ENCODE results near the gene CARD11. TPM values are rescaled to one million over a fixed set of nuclear protein-coding genes. Genes with fewer than 3 reads are reported as not detected.
A peak's percentile ranks its signal among the peaks of the same experiment; 100 is the strongest.

CARD11 gene
- polyA plus RNA-seq, 1 donor, result 4.8 TPM

DNA sequence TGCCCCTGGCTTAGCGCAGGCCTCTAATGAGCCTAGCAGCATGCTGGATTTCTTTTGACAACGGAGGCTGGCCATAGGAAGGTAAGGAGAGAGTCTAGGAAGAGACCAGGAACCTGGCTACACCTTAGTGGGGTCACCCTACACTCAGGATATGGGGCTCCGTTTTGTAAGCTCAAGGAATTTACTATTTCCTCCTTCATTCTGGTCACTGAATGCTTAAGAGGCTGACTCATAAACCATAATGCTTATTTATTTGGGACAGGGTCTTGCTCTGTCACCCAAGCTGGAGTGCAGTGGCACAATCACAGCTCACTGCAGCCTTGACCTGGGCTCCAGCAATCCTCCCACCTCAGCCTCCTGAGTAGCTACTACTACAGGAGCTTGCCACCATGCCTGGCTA is 38.4 kb downstream of the CARD11 start:
- WGBS (ENCODE audit: insufficient coverage, low lambda C conversion rate), result no CpG with 5 or more reads among the region's 3 CpGs

DNA sequence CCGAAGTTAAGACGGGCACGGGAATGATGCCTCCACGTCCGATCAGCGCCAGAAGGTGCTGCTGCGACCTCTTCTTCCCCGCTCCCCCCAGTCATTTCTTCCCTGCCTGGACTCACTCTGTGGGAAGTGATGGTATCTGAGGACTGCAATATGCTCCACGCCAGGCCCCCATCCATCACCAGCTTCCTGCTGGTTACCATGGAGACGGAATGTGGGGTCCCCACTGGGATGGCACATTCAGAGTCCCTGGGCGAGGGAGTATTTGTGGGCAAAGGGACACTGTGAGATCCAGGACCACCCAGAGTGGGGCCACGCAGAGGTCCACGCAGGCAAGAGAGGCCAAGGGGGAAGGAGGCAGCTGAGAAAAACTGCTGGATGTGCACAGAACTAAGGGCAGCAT is 39.7 kb downstream of the CARD11 start:
- no peak for DNase-seq
- no peaks in the 10 kb centered on the region for H3K36me3 ChIP-seq (ENCODE audit: control insufficient read depth, insufficient read depth, low read length)
- H3K4me1 ChIP-seq (ENCODE audit: control insufficient read depth, insufficient read depth, low read length), result peaks cover 6% of the 10 kb centered on the region
- H3K27me3 ChIP-seq (ENCODE audit: control insufficient read depth, insufficient read depth, low read length), result no peaks in the 10 kb centered on the region
- no CpG with 5 or more reads among the region's 13 CpGs for WGBS (ENCODE audit: insufficient coverage, low lambda C conversion rate)
- H3K9me3 ChIP-seq (ENCODE audit: control insufficient read depth, low read depth, low read length), result no peaks in the 10 kb centered on the region
- no peak overlapping the region for H3K4me3 ChIP-seq (ENCODE audit: low read length)
- H3K27ac ChIP-seq (ENCODE audit: low read length), result no peak overlapping the region

More for the DNA sequence above, 38.4 kb downstream of the CARD11 start:
- H3K27me3 ChIP-seq (ENCODE audit: control insufficient read depth, insufficient read depth, low read length), result no peaks in the 10 kb centered on the region
- no peaks in the 10 kb centered on the region for H3K4me1 ChIP-seq (ENCODE audit: control insufficient read depth, insufficient read depth, low read length)
- H3K36me3 ChIP-seq (ENCODE audit: control insufficient read depth, insufficient read depth, low read length), result no peaks in the 10 kb centered on the region
- no peak overlapping the region for H3K4me3 ChIP-seq (ENCODE audit: low read length)
- H3K9me3 ChIP-seq (ENCODE audit: control insufficient read depth, low read depth, low read length), result no peaks in the 10 kb centered on the region
- no peak overlapping the region for H3K27ac ChIP-seq (ENCODE audit: low read length)
- DNase-seq, result no peak

DNA sequence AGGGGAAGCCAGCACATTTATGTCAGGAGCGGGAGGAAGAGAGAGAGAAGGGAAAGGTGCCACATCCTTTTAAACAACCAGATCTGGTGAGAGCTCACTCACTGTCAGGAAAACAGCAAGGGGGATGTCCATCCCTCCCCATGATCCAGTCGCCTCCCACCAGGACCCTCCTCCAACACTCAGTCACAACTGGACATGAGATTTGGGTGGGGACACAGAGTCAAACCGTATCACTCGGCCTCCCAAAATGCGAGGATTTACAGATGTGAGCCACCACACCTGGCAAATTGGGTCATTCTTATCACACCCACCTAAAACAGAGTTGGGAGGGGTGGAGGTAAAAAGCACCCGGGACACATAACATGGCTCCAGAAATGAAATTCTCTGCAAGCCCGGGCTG is 41.0 kb downstream of the CARD11 start:
- no peak overlapping the region for H3K27ac ChIP-seq (ENCODE audit: low read length)
- no CpG with 5 or more reads among the region's 7 CpGs for WGBS (ENCODE audit: insufficient coverage, low lambda C conversion rate)
- no peak for DNase-seq

DNA sequence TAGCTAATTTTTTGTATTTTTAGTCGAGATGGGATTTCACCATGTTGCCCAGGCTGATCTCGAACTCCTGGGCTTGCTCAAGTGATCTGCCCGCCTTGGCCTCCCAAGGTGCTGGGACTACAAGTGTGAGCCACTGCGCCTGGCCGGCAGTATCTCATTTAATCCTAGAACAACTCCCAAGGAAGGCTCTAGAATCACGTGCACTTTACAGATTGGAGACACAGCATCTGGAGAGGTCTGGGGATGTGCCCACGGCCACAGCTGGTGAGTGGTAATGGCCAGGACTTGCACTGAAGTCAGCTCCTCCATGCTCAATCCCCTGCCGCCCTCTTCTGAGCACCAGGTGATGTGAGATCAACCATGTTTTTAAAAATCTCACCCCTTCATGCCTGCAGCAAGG is 43.1 kb downstream of the CARD11 start:
- 90% methylated on average over 2 of the region's 8 CpGs for WGBS (ENCODE audit: insufficient coverage, low lambda C conversion rate)

More for the DNA sequence above, 41.0 kb downstream of the CARD11 start:
- Histone ChIP-seq H3K9me3 (ENCODE audit: control insufficient read depth, low read depth, low read length) (no peaks in the 10 kb centered on the region), H3K36me3 (ENCODE audit: control insufficient read depth, insufficient read depth, low read length) (no peaks in the 10 kb centered on the region), H3K4me1 (ENCODE audit: control insufficient read depth, insufficient read depth, low read length) (peaks cover 9% of the 10 kb centered on the region), H3K27me3 (ENCODE audit: control insufficient read depth, insufficient read depth, low read length) (no peaks in the 10 kb centered on the region), H3K4me3 (ENCODE audit: low read length) (no peak overlapping the region)

DNA sequence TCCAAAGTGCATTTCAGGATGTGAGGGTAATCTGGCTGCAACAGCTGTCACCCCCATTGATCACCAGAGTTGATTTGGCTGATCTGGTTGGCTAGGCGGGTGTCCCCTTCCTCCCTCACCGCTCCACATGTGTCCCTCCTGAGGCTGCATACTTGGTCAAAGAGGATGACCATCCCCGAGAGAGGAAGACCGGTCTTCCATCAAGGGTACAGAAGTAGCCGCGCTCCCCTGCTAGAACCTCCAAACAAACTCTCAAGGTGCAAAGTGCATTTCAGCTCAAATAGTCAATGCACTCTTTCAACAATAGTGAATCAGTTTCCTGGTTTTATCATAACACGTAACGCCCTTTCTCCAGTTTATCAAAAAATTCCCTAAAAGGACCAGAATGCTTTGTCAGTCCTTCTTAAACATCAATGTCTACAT is 44.6 kb downstream of the CARD11 start:
- DNase-seq, result peak in 1 of 2 donors; percentile 63
- H3K9me3 ChIP-seq (ENCODE audit: control insufficient read depth, low read depth, low read length), result no peaks in the 10 kb centered on the region
- WGBS (ENCODE audit: insufficient coverage, low lambda C conversion rate), result no CpG with 5 or more reads among the region's 8 CpGs
- H3K36me3 ChIP-seq (ENCODE audit: control insufficient read depth, insufficient read depth, low read length), result no peaks in the 10 kb centered on the region
- H3K27me3 ChIP-seq (ENCODE audit: control insufficient read depth, insufficient read depth, low read length), result no peaks in the 10 kb centered on the region
- peaks cover 9% of the 10 kb centered on the region for H3K4me1 ChIP-seq (ENCODE audit: control insufficient read depth, insufficient read depth, low read length)
- no peak overlapping the region for H3K4me3 ChIP-seq (ENCODE audit: low read length)
- H3K27ac ChIP-seq (ENCODE audit: low read length), result no peak overlapping the region

More for the DNA sequence above, 43.1 kb downstream of the CARD11 start:
- Histone ChIP-seq H3K4me3 (ENCODE audit: low read length) (no peak overlapping the region), H3K27ac (ENCODE audit: low read length) (no peak overlapping the region), H3K27me3 (ENCODE audit: control insufficient read depth, insufficient read depth, low read length) (no peaks in the 10 kb centered on the region), H3K9me3 (ENCODE audit: control insufficient read depth, low read depth, low read length) (no peaks in the 10 kb centered on the region), H3K4me1 (ENCODE audit: control insufficient read depth, insufficient read depth, low read length) (peaks cover 9% of the 10 kb centered on the region), H3K36me3 (ENCODE audit: control insufficient read depth, insufficient read depth, low read length) (no peaks in the 10 kb centered on the region)
- no peak for DNase-seq

DNA sequence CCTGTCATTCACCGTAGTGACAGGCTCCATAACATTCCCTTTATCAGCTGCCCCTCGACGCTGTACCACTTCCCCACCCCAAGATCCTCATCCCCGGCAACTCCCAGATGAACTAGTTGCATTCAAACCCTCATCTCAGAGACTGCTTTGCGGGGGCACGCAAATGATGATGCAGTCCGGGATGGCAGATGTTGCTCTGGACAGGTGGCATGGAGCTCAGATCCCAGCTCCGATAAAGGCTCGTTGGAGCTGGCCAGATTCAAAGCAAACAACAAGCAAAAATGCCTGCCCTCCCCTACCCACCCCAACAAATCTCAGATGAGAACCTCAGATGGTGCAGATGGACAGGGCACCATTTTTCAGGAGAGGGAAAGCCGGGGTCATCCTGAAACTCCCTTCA is 46.7 kb downstream of the CARD11 start:
- 90% methylated on average over 2 of the region's 10 CpGs for WGBS (ENCODE audit: insufficient coverage, low lambda C conversion rate)
- no peak overlapping the region for H3K4me3 ChIP-seq (ENCODE audit: low read length)
- no peaks in the 10 kb centered on the region for H3K36me3 ChIP-seq (ENCODE audit: control insufficient read depth, insufficient read depth, low read length)
- no peak overlapping the region for H3K27ac ChIP-seq (ENCODE audit: low read length)
- no peak for DNase-seq
- no peaks in the 10 kb centered on the region for H3K27me3 ChIP-seq (ENCODE audit: control insufficient read depth, insufficient read depth, low read length)
- H3K9me3 ChIP-seq (ENCODE audit: control insufficient read depth, low read depth, low read length), result no peaks in the 10 kb centered on the region
- peaks cover 9% of the 10 kb centered on the region for H3K4me1 ChIP-seq (ENCODE audit: control insufficient read depth, insufficient read depth, low read length)

DNA sequence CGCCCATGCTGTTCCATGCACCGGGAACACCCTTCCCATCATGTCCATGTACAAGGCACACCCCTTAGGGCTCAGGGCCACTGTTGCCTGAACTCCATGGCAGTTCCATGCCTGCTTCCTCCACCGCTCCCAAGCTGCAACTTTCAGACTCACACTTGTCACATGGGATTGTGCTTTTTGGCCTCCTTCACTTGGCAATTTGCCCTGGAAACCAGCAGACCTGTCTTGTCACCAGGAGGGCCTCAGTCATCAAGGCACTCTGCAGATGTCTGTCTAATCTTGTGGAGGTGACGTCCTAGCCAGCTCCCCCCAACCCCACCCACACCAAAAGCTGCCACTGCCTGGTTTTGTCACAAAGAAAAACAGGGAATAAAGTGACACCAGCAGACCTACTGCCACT is 47.5 kb downstream of the CARD11 start:
- no CpG with 5 or more reads among the region's 4 CpGs for WGBS (ENCODE audit: insufficient coverage, low lambda C conversion rate)
- Histone ChIP-seq H3K36me3 (ENCODE audit: control insufficient read depth, insufficient read depth, low read length) (no peaks in the 10 kb centered on the region), H3K4me3 (ENCODE audit: low read length) (no peak overlapping the region), H3K27ac (ENCODE audit: low read length) (no peak overlapping the region), H3K27me3 (ENCODE audit: control insufficient read depth, insufficient read depth, low read length) (no peaks in the 10 kb centered on the region), H3K9me3 (ENCODE audit: control insufficient read depth, low read depth, low read length) (peaks cover 3% of the 10 kb centered on the region), H3K4me1 (ENCODE audit: control insufficient read depth, insufficient read depth, low read length) (peaks cover 9% of the 10 kb centered on the region)
- peak in 1 of 2 donors; percentile 63 for DNase-seq

DNA sequence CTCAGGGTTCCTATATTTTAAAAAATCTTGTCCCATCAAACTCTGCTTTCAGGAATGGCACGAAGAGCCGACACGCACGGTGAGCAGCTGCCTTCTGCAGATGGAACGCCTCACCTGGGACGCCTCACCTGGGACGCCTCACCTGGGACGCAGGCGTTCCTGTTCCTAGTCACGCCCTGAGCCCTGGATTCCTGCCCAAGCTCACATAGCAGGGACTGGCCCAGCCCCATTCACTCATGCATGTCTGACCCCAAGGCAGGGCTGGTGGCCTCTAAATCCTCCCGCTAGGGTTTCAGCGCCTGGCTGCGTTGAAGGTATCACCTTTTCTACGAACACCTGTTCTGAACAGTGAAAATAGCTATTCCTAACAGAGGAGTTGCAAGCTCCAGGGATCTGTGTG is 49.8 kb downstream of the CARD11 start:
- WGBS (ENCODE audit: insufficient coverage, low lambda C conversion rate), result no CpG with 5 or more reads among the region's 14 CpGs
- Histone ChIP-seq H3K4me1 (ENCODE audit: control insufficient read depth, insufficient read depth, low read length) (peaks cover 2% of the 10 kb centered on the region), H3K4me3 (ENCODE audit: low read length) (no peak overlapping the region), H3K9me3 (ENCODE audit: control insufficient read depth, low read depth, low read length) (peaks cover 3% of the 10 kb centered on the region), H3K36me3 (ENCODE audit: control insufficient read depth, insufficient read depth, low read length) (no peaks in the 10 kb centered on the region), H3K27ac (ENCODE audit: low read length) (no peak overlapping the region), H3K27me3 (ENCODE audit: control insufficient read depth, insufficient read depth, low read length) (no peaks in the 10 kb centered on the region)
- no peak for DNase-seq

DNA sequence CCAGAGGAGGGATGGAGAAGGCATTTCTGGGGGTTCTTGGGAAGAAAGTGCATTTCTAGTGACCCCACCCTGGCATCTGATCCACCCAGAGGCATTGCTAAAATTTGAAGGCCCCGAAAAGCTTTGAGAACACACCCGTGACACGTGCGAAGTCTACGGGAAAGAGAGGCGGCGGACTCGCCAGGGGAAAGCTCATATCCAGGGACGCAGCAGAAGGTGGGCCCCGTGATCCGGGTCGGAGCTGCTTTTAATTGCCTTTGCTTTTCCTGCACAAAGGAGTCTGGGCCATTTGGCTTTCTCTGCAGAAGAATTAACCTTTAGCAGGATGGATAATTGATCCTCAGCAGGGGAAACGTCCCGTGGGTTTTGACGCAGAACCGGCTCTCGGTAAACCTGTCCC is 50.3 kb downstream of the CARD11 start:
- H3K36me3 ChIP-seq (ENCODE audit: control insufficient read depth, insufficient read depth, low read length), result no peaks in the 10 kb centered on the region
- WGBS (ENCODE audit: insufficient coverage, low lambda C conversion rate), result no CpG with 5 or more reads among the region's 17 CpGs
- no peak overlapping the region for H3K4me3 ChIP-seq (ENCODE audit: low read length)
- no peak overlapping the region for H3K27ac ChIP-seq (ENCODE audit: low read length)
- no peaks in the 10 kb centered on the region for H3K4me1 ChIP-seq (ENCODE audit: control insufficient read depth, insufficient read depth, low read length)
- DNase-seq, result no peak
- H3K27me3 ChIP-seq (ENCODE audit: control insufficient read depth, insufficient read depth, low read length), result no peaks in the 10 kb centered on the region
- H3K9me3 ChIP-seq (ENCODE audit: control insufficient read depth, low read depth, low read length), result peaks cover 3% of the 10 kb centered on the region

DNA sequence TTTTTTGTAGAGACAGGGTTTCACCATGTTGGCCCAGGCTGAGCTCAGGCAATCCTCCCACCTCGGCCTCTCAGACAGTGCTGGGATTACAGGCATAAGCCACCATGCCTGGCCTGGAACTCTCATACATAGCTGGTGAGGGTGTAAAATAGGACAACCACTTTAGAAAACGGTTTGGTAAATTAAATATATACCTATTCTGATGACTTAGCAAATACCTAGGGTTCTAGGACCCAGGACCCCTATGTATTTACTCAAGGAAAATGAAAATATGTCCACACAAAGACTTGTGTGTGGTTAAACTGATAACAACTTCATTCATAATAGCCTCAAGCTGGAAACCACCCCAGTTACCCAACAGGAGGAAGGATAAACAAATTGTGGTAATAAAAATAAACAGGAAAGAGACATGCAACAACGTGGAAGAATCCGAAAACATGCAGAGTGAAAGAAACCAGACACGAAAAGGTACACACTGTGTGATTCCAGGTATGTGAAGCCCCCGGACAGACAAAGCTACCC is 52.7 kb downstream of the CARD11 start:
- H3K27me3 ChIP-seq (ENCODE audit: control insufficient read depth, insufficient read depth, low read length), result no peaks in the 10 kb centered on the region
- DNase-seq, result no peak
- peaks cover 3% of the 10 kb centered on the region for H3K9me3 ChIP-seq (ENCODE audit: control insufficient read depth, low read depth, low read length)
- H3K36me3 ChIP-seq (ENCODE audit: control insufficient read depth, insufficient read depth, low read length), result no peaks in the 10 kb centered on the region
- WGBS (ENCODE audit: insufficient coverage, low lambda C conversion rate), result no CpG with 5 or more reads among the region's 6 CpGs
- H3K4me1 ChIP-seq (ENCODE audit: control insufficient read depth, insufficient read depth, low read length), result no peaks in the 10 kb centered on the region
- H3K4me3 ChIP-seq (ENCODE audit: low read length), result no peak overlapping the region
- H3K27ac ChIP-seq (ENCODE audit: low read length), result no peak overlapping the region

DNA sequence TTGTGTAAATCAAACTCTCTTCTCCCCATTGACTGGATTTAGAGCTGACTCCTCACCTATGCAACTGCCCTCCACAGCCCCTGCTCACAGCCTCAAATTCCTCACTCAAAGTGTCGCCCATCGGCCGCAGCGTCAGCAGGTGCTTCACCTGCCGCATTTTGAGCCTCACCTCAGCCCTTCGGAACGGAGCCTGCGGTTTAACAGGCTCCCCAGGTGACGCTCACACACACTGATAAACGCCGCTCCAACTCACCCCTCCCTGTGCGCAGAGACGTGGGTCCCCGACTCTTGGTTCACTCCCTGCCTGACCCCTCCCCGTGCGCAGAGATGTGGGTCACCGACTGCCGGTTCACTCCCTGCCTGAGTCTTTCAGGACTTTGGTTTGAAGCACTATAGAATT is 57.1 kb downstream of the CARD11 start:
- no peaks in the 10 kb centered on the region for H3K9me3 ChIP-seq (ENCODE audit: control insufficient read depth, low read depth, low read length)
- no CpG with 5 or more reads among the region's 18 CpGs for WGBS (ENCODE audit: insufficient coverage, low lambda C conversion rate)
- no peaks in the 10 kb centered on the region for H3K27me3 ChIP-seq (ENCODE audit: control insufficient read depth, insufficient read depth, low read length)
- no peaks in the 10 kb centered on the region for H3K4me1 ChIP-seq (ENCODE audit: control insufficient read depth, insufficient read depth, low read length)
- H3K27ac ChIP-seq (ENCODE audit: low read length), result no peak overlapping the region
- H3K4me3 ChIP-seq (ENCODE audit: low read length), result no peak overlapping the region
- no peaks in the 10 kb centered on the region for H3K36me3 ChIP-seq (ENCODE audit: control insufficient read depth, insufficient read depth, low read length)
- no peak for DNase-seq
